CD4-positive, alpha-beta T cell treated with Interleukin-21 for 1 hour (primary cell): Measurements from ENCODE around the gene DOP1A.

Experiments used
- DNase-seq: peaks from one replicate; pipeline ENCODE4 v3.0.0-alpha.2; 2020

The DOP1A gene

DNA sequence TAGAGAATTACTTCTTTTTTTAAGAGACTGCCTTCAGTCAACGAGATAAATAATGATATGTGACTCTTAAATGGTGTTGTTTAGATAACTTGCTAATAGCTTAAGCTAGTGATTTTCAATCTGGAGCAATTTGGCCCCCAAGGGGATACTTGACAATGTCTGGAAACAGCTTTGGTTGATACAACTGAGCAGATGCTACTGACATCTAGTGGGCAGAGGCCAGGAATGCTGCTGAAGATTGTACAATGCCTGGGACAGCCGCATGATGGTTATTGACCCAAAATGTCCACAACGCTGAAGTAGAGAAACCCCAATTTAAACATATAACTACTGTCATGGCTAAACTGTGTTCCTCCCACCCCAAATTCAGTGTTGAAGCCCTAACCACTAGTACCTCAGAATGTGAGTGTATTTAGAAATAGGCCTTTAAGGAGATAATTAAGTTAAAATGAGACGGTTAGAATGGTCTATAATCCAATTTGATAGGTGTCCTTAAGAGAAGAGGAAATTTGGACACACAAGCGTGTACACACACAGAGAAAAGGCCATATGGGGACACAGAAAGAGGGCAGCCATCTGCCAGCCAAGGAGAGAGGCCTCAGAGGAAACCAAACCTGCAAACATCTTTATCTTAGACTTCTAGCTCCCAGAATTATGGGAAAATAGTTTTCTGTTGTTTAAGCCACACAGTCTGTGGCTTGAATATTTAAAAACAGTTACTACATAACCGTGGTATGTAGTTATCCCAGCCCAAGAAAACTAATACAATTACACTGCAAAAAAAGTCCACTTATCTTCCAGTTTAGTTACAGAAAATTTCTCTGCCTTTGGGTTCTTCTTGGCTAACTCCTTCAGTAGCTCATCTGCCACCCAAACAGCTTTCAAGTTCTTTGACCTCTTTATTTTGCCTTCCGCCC, 147.9 kb downstream of the DOP1A start:
- peak; percentile 70 for DNase-seq

DNA sequence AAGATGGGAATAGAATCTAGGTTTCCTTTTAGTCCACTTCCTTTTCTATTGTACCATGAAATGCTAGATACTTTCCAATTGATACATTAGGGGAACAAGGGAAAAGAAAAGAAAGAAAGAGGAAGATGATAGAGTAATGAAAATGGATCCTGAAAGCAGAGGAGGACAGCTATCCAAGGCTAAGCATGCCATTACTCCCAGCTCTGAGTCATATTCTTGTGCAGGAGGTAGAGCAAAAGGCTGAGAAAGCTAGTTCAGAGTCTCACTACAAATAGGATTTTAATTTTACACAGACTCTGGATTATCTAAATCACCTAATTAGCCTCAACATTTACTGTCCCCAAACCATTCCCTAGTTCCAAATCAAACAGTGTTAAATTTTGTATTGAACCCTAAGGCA, 149.3 kb downstream of the DOP1A start:
- DNase-seq: no peak
